ENCODE measurements around the gene NRG4.

GRCh38 chr15:75955720-75956119 is 56.5 kb downstream of the NRG4 start:
- TF ChIP-seq REST (IDR thresholded peaks at IDR 0.05; ENCODE audit: unreplicated experiment) (no peak), CTCF (conservative IDR thresholded peaks at IDR 0.05; ENCODE audit: low read depth in 2 of 2) (no peak), ETS1 (IDR thresholded peaks at IDR 0.05) (no peak)

All from GM23338 (cell line).